GM12873 (cell line): ENCODE measurements around the gene ZNF692.

ENCODE experiments used
- TF ChIP-seq, protein P1 (sequence below): IDR thresholded peaks from 2 replicates; pipeline ENCODE4 v1.5.1; 2012; ENCODE audit warnings: low read depth, mild to moderate bottlenecking, moderate library complexity, low read length, control low read depth; ENCODE audit not compliant: insufficient read depth; ENCODE audit errors: missing control alignments

Gene ZNF692

GRCh38 chr1:248900637-248901036, 41.8 kb upstream of the ZNF692 start:
- TF ChIP-seq, protein P1, sequence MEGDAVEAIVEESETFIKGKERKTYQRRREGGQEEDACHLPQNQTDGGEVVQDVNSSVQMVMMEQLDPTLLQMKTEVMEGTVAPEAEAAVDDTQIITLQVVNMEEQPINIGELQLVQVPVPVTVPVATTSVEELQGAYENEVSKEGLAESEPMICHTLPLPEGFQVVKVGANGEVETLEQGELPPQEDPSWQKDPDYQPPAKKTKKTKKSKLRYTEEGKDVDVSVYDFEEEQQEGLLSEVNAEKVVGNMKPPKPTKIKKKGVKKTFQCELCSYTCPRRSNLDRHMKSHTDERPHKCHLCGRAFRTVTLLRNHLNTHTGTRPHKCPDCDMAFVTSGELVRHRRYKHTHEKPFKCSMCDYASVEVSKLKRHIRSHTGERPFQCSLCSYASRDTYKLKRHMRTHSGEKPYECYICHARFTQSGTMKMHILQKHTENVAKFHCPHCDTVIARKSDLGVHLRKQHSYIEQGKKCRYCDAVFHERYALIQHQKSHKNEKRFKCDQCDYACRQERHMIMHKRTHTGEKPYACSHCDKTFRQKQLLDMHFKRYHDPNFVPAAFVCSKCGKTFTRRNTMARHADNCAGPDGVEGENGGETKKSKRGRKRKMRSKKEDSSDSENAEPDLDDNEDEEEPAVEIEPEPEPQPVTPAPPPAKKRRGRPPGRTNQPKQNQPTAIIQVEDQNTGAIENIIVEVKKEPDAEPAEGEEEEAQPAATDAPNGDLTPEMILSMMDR: no peak

GRCh38 chr1:248897412-248898337, 38.8 kb upstream of the ZNF692 start:
- TF ChIP-seq, protein P1: no peak

DNA sequence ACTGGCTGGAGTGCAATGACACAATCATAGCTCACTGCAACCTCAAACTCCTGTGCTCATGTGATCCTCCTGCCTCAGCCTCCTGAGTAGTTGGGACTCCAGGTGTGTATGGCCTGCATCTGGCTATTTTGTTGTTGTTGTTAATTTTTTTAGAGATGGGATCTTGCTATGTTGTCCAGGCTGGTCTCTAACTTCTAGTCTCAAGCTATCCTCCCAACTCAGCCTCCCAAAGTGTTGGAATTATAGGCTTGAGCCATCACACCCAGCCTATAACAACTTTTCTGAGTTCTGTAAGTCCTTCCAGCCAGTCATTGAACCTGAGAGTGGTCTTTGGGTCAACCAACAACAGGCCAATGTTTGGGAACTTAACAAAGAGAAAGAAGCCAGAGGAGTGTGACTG, 36.0 kb upstream of the ZNF692 start:
- TF ChIP-seq, protein P1: no peak

DNA sequence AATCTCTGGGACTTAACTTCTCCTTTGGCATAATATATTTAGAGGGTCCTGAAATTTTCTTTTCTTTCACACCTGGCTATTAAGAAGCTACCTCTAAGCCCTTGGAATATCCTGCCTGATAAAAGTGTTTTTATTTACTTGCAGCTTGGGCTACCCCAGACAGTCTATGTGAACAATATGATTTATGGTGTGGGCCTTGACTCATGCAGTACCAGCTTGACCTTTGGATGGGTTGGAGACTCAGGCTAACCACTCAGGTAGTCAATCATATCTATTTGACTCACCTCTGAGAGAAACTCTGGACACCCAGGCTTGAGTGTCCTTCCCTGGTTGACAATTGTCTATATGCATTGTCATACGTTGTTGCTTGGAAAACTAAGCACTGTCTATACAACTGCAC, 33.7 kb upstream of the ZNF692 start:
- TF ChIP-seq, protein P1: no peak

DNA sequence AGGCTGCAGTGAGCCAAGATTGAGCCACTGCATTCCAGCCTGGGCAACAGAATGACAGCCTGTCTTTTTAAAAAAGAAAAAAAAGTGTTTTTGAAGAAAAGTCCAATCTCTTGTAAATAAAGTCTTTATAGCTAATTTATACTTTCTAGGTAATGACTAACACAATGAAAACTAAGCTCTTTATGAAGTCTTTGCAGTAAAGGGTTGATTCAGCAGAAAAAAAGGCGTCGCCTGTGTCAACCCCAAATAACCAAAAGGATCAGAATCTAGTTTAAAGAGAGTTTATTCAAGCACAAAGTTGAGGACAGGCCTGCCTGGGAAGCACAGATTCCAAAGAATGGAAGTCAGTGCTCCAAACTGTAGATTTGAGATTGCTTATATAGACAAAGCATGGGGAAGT, 32.9 kb upstream of the ZNF692 start:
- TF ChIP-seq, protein P1: no peak

- TF ChIP-seq, protein P1: no peak
Measured at GRCh38 chr1:248890549-248891498, 31.9 kb upstream of the ZNF692 start.

GRCh38 chr1:248886237-248886895, 27.5 kb upstream of the ZNF692 start:
- TF ChIP-seq, protein P1: no peak
